Measurements from ENCODE around the gene RTP5.

DNA sequence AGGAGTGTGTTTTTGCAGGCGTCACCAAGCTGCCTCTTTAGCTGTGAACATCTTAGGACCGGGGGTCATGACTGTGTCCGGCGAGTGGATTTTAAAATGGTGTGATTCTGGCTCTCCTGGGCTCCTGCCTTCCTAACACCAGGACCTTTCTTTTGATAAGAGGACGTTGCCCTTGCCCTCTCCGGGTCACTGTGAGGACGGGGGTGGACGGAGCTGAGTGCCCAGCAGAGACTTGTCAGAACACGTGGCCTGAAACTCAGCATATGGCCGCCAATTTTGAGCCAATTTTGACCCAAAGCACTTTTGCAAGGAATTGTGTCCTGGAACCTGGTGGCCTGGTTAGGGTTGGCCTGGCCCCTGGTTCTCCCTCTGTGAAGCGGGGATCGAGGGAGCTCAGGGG lies 40.2 kb downstream of the RTP5 start:
- TF ChIP-seq, protein P1, sequence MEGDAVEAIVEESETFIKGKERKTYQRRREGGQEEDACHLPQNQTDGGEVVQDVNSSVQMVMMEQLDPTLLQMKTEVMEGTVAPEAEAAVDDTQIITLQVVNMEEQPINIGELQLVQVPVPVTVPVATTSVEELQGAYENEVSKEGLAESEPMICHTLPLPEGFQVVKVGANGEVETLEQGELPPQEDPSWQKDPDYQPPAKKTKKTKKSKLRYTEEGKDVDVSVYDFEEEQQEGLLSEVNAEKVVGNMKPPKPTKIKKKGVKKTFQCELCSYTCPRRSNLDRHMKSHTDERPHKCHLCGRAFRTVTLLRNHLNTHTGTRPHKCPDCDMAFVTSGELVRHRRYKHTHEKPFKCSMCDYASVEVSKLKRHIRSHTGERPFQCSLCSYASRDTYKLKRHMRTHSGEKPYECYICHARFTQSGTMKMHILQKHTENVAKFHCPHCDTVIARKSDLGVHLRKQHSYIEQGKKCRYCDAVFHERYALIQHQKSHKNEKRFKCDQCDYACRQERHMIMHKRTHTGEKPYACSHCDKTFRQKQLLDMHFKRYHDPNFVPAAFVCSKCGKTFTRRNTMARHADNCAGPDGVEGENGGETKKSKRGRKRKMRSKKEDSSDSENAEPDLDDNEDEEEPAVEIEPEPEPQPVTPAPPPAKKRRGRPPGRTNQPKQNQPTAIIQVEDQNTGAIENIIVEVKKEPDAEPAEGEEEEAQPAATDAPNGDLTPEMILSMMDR (conservative IDR thresholded peaks at IDR 0.05; ENCODE audit: low read depth, low read length) = no peak
- TF ChIP-seq EZH2 (IDR thresholded peaks at IDR 0.05; ENCODE audit: borderline replicate concordance, low read depth, low read length, poor library complexity, severe bottlenecking) = no peak
